ENCODE results near the gene CADPS2.
"Not testable (repeated sequence)": the region's sequence is repeated elsewhere in the genome, so short reads cannot be mapped to it uniquely, and the experiment has no call there.

The CADPS2 gene

GRCh38 chr7:122298618-122299017 lies 587.6 kb downstream of the CADPS2 start:
- no peak for DNase-seq (ENCODE audit: low read depth, low spot score)
- no peak overlapping the region for H3K4me3 ChIP-seq (ENCODE audit: low read depth, low read length)
- in situ Hi-C loops (cut with HindIII; ENCODE audit: low sequenced_read_pairs) = no loop called here
- TF ChIP-seq, protein P1, sequence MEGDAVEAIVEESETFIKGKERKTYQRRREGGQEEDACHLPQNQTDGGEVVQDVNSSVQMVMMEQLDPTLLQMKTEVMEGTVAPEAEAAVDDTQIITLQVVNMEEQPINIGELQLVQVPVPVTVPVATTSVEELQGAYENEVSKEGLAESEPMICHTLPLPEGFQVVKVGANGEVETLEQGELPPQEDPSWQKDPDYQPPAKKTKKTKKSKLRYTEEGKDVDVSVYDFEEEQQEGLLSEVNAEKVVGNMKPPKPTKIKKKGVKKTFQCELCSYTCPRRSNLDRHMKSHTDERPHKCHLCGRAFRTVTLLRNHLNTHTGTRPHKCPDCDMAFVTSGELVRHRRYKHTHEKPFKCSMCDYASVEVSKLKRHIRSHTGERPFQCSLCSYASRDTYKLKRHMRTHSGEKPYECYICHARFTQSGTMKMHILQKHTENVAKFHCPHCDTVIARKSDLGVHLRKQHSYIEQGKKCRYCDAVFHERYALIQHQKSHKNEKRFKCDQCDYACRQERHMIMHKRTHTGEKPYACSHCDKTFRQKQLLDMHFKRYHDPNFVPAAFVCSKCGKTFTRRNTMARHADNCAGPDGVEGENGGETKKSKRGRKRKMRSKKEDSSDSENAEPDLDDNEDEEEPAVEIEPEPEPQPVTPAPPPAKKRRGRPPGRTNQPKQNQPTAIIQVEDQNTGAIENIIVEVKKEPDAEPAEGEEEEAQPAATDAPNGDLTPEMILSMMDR (IDR thresholded peaks at IDR 0.05; ENCODE audit: low read depth, low read length) = no peak

GRCh38 chr7:122298131-122298530 lies 588.1 kb downstream of the CADPS2 start:
- no peak overlapping the region for H3K4me3 ChIP-seq (ENCODE audit: low read depth, low read length)
- DNase-seq (ENCODE audit: low read depth, low spot score) = no peak
- TF ChIP-seq, protein P1 (IDR thresholded peaks at IDR 0.05; ENCODE audit: low read depth, low read length) = no peak
- in situ Hi-C loops (cut with HindIII; ENCODE audit: low sequenced_read_pairs) = no loop called here

DNA sequence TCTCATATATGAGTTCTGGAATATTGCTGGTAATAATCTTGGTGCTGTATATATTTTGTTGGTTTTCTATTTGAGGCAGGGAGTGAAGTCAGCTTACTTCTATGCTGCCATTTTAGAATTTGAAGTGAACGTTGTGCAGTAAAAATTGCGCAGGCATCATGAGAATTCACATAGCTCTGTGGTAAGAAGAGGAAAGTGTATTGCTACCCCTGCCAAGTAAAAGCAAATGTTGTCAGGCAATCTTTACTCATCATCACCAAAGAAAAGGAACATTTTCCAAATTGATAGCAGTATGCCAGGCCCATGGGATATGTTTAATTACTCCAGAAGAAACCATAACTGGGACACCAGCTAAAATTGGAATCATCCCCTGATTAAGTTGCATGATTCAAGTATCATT lies 595.1 kb downstream of the CADPS2 start:
- TF ChIP-seq, protein P1 (IDR thresholded peaks at IDR 0.05; ENCODE audit: low read depth, low read length) = no peak
- in situ Hi-C loops (cut with HindIII; ENCODE audit: low sequenced_read_pairs) = no loop called here
- DNase-seq (ENCODE audit: low read depth, low spot score) = no peak
- H3K4me3 ChIP-seq (ENCODE audit: low read depth, low read length) = no peak overlapping the region

GRCh38 chr7:122290476-122290875 lies 595.8 kb downstream of the CADPS2 start:
- H3K4me3 ChIP-seq (ENCODE audit: low read depth, low read length) = no peak overlapping the region
- TF ChIP-seq, protein P1 (IDR thresholded peaks at IDR 0.05; ENCODE audit: low read depth, low read length) = no peak
- in situ Hi-C loops (cut with HindIII; ENCODE audit: low sequenced_read_pairs) = no loop called here
- no peak for DNase-seq (ENCODE audit: low read depth, low spot score)

- DNase-seq (ENCODE audit: low read depth, low spot score) = no peak
- in situ Hi-C loops (cut with HindIII; ENCODE audit: low sequenced_read_pairs) = no loop called here
- no peak overlapping the region for H3K4me3 ChIP-seq (ENCODE audit: low read depth, low read length)
- TF ChIP-seq, protein P1 (IDR thresholded peaks at IDR 0.05; ENCODE audit: low read depth, low read length) = no peak
Measured at GRCh38 chr7:122289426-122289825, 596.8 kb downstream of the CADPS2 start.

GRCh38 chr7:122284608-122285007 lies 601.7 kb downstream of the CADPS2 start:
- DNase-seq (ENCODE audit: low read depth, low spot score); H3K4me3 ChIP-seq (ENCODE audit: low read depth, low read length); in situ Hi-C loops (cut with HindIII; ENCODE audit: low sequenced_read_pairs): not testable (repeated sequence)

GRCh38 chr7:122273117-122273516 lies 613.1 kb downstream of the CADPS2 start:
- no peak for DNase-seq (ENCODE audit: low read depth, low spot score)
- TF ChIP-seq, protein P1 (IDR thresholded peaks at IDR 0.05; ENCODE audit: low read depth, low read length) = no peak
- in situ Hi-C loops (cut with HindIII; ENCODE audit: low sequenced_read_pairs) = no loop called here
- H3K4me3 ChIP-seq (ENCODE audit: low read depth, low read length) = no peak overlapping the region
